K562 (cell line): Measurements from ENCODE around the gene GBP5. TPM values are rescaled to one million over a fixed set of nuclear protein-coding genes. Genes with fewer than 3 reads are reported as not detected.

ENCODE experiments used
- ATAC-seq: fragments of 200-7000 bp; cut with Tn5 transposase; 3 replicates; pipeline ENCODE4 v1.9.1; 2020; ENCODE audit warnings: moderate library complexity
- BruUV-seq: library from RNA; stranded (reverse); fragments of 400-500 nt; replicated peaks from 2 replicates; lab custom pipeline; 2021; lab: Mats Ljungman, UMichigan
- CTCF ChIA-PET: fragments of 300-600 bp; formaldehyde crosslinking; extraction: SDS; loops from one replicate; lab custom pipeline; 2021; ENCODE audit warnings: low intra/inter-chr PET ratio; lab: Yijun Ruan, JAX
- POLR2A ChIA-PET: fragments of 300-600, 350-650 bp; sonication (Branson Sonifier 250); formaldehyde crosslinking; extraction: SDS; loops from one replicate; lab custom pipeline; 2021; ENCODE audit warnings: antibody characterized with exemption, inconsistent platforms; lab: Yijun Ruan, JAX
- DNase-seq, 4 experiments: peaks; one replicate each; pipeline versions ENCODE4 v3.0.0 to v3.0.0-alpha.2; 2011 to 2018; ENCODE audit warnings: low spot score in 3 of 4, mixed read lengths in 3 of 4; ENCODE audit errors: extremely low read depth in 1 of 4
- FAIRE-seq: peaks from 2 replicates; lab custom pipeline; 2011; peaks lifted over from hg19 to GRCh38; lab: Jason Lieb, UNC
- H2AFZ ChIP-seq: 2 replicates; pipeline ENCODE4 v1.6.0; 2011; ENCODE audit warnings: low read depth, low read length, control low read depth, inconsistent platforms
- H3K27ac ChIP-seq: fragments of 200-600 bp; 3 replicates; pipeline ENCODE4 v1.8.0; 2011; ENCODE audit warnings: low read depth, mild to moderate bottlenecking, control low read depth, inconsistent platforms, low read length, moderate library complexity, mixed read lengths; ENCODE audit errors: extremely low read depth
- H3K27me3 ChIP-seq, 2 experiments: fragments of 300-600 bp in 1 of 2; 2 replicates in 1 of 2; 3 replicates in 1 of 2; pipeline versions ENCODE4 v1.6.0 to v1.8.0; 2011; ENCODE audit warnings: inconsistent platforms in 2 of 2, low read length in 2 of 2, mild to moderate bottlenecking in 1 of 2, mixed read lengths in 1 of 2, moderate library complexity in 1 of 2; ENCODE audit not compliant: control insufficient read depth in 2 of 2, insufficient read depth in 2 of 2
- H3K36me3 ChIP-seq: fragments of 300-600 bp; 3 replicates; pipeline ENCODE4 v1.8.0; 2011; ENCODE audit warnings: mild to moderate bottlenecking, low read length, inconsistent platforms; ENCODE audit not compliant: control insufficient read depth, insufficient read depth
- H3K4me1 ChIP-seq, 2 experiments: fragments of 200-600 bp in 1 of 2; replicated peaks in 1 of 2; 2 replicates in 1 of 2; 3 replicates in 1 of 2; pipeline versions ENCODE4 v1.5.1 to v1.8.0; 2011; ENCODE audit warnings: inconsistent platforms in 2 of 2, low read length in 2 of 2, mild to moderate bottlenecking in 1 of 2, mixed read lengths in 1 of 2, moderate library complexity in 1 of 2; ENCODE audit not compliant: control insufficient read depth in 2 of 2, insufficient read depth in 2 of 2
- H3K4me2 ChIP-seq: 2 replicates; pipeline ENCODE4 v1.6.1; 2011; ENCODE audit warnings: low read length, control low read depth, inconsistent platforms, mixed read lengths; ENCODE audit not compliant: insufficient read depth
- H3K4me3 ChIP-seq: fragments of 200-600 bp; sonication (generic), shearing (Covaris generic); 2 replicates; pipeline ENCODE4 v1.5.1; 2016; ENCODE audit warnings: control low read depth, inconsistent platforms
- H3K79me2 ChIP-seq: fragments of 200-600 bp; 3 replicates; pipeline ENCODE4 v1.8.0; 2011; ENCODE audit warnings: low read length, inconsistent platforms; ENCODE audit not compliant: control insufficient read depth, insufficient read depth
- H3K9ac ChIP-seq, 2 experiments: 2 replicates each; pipeline versions ENCODE4 v1.6.0 to v1.6.1; 2011; ENCODE audit warnings: low read depth in 2 of 2, low read length in 2 of 2, control low read depth in 1 of 2, inconsistent platforms in 1 of 2, mild to moderate bottlenecking in 1 of 2, mixed read lengths in 1 of 2; ENCODE audit not compliant: insufficient read depth in 1 of 2
- H3K9me1 ChIP-seq: one replicate; pipeline ENCODE4 v1.6.0; 2011; ENCODE audit warnings: inconsistent platforms, mild to moderate bottlenecking, low read length, moderate library complexity; ENCODE audit not compliant: control insufficient read depth, insufficient read depth
- H3K9me3 ChIP-seq: replicated peaks from 2 replicates; pipeline ENCODE4 v1.5.1; 2011; ENCODE audit warnings: low read depth, low read length, inconsistent platforms; ENCODE audit not compliant: control insufficient read depth, insufficient read depth
- H4K20me1 ChIP-seq: replicated peaks from 2 replicates; pipeline ENCODE4 v1.6.1; 2011; ENCODE audit warnings: low read length, inconsistent platforms, mixed read lengths; ENCODE audit not compliant: control insufficient read depth, insufficient read depth
- CREBBP ChIP-seq: IDR thresholded peaks from one replicate; pipeline ENCODE4 v1.6.1; 2012; ENCODE audit warnings: low read depth, mild to moderate bottlenecking, control low read depth, inconsistent platforms, low read length
- CXXC5 ChIP-seq: fragments of 250-450 bp; sonication (Bioruptor Pico); IDR thresholded peaks from 2 replicates; pipeline ENCODE4 v1.8.0; 2022; ENCODE audit warnings: inconsistent platforms, mild to moderate bottlenecking, moderate library complexity
- ESRRA ChIP-seq: fragments of 450-650 bp; IDR thresholded peaks from 2 replicates; pipeline ENCODE4 v1.6.1; 2014; ENCODE audit warnings: low read depth, mild to moderate bottlenecking, moderate library complexity, borderline replicate concordance
- SMAD1 ChIP-seq: fragments of 150-350 bp; IDR thresholded peaks from 2 replicates; pipeline ENCODE4 v1.6.1; 2014; ENCODE audit warnings: low read length, low read depth; ENCODE audit not compliant: partially characterized antibody
- TRIM28 ChIP-seq: fragments of 450-650 bp; IDR thresholded peaks from 2 replicates; pipeline ENCODE4 v1.6.1; 2017
- TSC22D4 ChIP-seq: fragments of 450-650 bp; IDR thresholded peaks from 2 replicates; pipeline ENCODE4 v1.6.1; 2016; ENCODE audit warnings: missing genetic modification characterization, missing biosample characterization, control low read depth
- ZKSCAN8 ChIP-seq: fragments of 200-800 bp; sonication (Bioruptor generic); IDR thresholded peaks from 2 replicates; pipeline ENCODE4 v1.6.1; 2016; ENCODE audit warnings: missing genetic modification characterization, missing compliant biosample characterization
- ZNF780A ChIP-seq: fragments of 250-450 bp; sonication (Bioruptor Pico); IDR thresholded peaks from 2 replicates; pipeline ENCODE4 v1.5.0; 2021; ENCODE audit warnings: mild to moderate bottlenecking
- WGBS: fragments of 100-300 bp; shearing (Covaris generic); methylation state at CpG from one replicate; pipeline ENCODE4 v1.1.6; 2016; ENCODE audit warnings: low coverage, mixed read lengths; ENCODE audit not compliant: insufficient coverage; ENCODE audit errors: missing lambda C conversion rate; 5-methylcytosine and 5-hydroxymethylcytosine counted together
- in situ Hi-C: fragments of 300-500 bp; cut with MboI; formaldehyde crosslinking; loops from 4 replicates; pipeline ENCODE4 v1.15.0; 2018; ENCODE audit warnings: inconsistent platforms, mixed read lengths
- intact Hi-C: fragments of 100-400 bp; cut with micrococcal nuclease; formaldehyde crosslinking; loops from 2 replicates; pipeline ENCODE4 v1.14.2; 2022
- polyA plus RNA-seq, 8 experiments: library from polyadenylated mRNA; depleted of rRNA in 4 of 8; stranded (reverse) in 5 of 8; unstranded in 3 of 8; fragments of >200 nt; fragmentation: Nextera tagmentation in 2 of 8; fragmentation: Illumina TruSeq in 1 of 8; extraction: Ambion mirVana in 2 of 8; extraction: Trizol in 1 of 8; gene quantifications; 2 replicates each; pipeline versions ENCODE4 v1.2.1 to v1.2.3, GENCODE V29; 2011 to 2014; ENCODE audit warnings: inconsistent platforms in 1 of 8, missing spikeins in 1 of 8
- total RNA-seq, 7 experiments: library from RNA; depleted of rRNA in 6 of 7; stranded (reverse); fragments of >200 nt in 6 of 7; fragmentation: Illumina TruSeq in 2 of 7; extraction: Trizol in 2 of 7; gene quantifications; 2 replicates each; pipeline versions ENCODE4 v1.2.1 to v1.2.3, GENCODE V29; 2011 to 2021; ENCODE audit warnings: low replicate concordance in 1 of 7
- TF ChIP-seq, protein P1 (sequence below): fragments of 450-650 bp; formaldehyde crosslinking; IDR thresholded peaks from 2 replicates; pipeline ENCODE4 v1.4.0; 2020; ENCODE audit warnings: mild to moderate bottlenecking
- TF ChIP-seq, protein P2 (sequence below), 2 experiments: fragments of 450-650 bp in 1 of 2; sonication (generic) in 1 of 2; formaldehyde crosslinking; conservative IDR thresholded peaks; 2 replicates each; pipeline versions ENCODE4 v1.4.0 to v1.8.1; 2020 to 2022; ENCODE audit warnings: mild to moderate bottlenecking in 1 of 2, missing genetic modification reagents in 1 of 2
- TF ChIP-seq, protein P3 (sequence below): fragments of 250-450 bp; sonication (Bioruptor Pico); IDR thresholded peaks from 2 replicates; pipeline ENCODE4 v1.5.0; 2021; ENCODE audit warnings: mild to moderate bottlenecking, borderline replicate concordance

The GBP5 gene
- total and polyA plus RNA-seq, 9 of the 15 experiments (the other 6 are each of a cell fraction or from before 2014, with no cell fraction given) = 0.23 to 0.91 (median 0.57) TPM

DNA sequence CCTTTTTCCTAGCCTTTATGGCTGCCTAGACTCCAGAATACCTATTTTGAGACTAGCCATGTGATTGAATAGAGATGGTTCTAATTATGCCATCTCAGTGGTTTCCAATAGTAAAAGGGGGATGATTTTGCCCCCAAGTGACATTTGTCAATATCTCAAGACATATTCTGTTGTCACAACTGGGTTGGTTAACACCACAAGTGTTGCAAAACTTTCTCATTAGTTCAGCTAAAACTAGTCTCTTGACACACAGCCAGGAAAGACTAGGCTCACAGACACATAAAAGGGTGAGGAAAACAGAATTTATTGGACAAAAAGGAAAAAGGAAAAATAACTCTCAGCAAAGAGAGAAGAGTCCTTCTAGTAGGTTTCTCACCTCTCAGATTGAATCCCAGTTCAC, 39.9 kb upstream of the GBP5 start:
- BruUV-seq = no TSS peak
- FAIRE-seq (no peak), DNase-seq (no peak), ATAC-seq (no peak)
- Histone ChIP-seq H4K20me1 (no peaks in the 10 kb centered on the region), H3K4me3 (no peak overlapping the region), H3K9ac (no peak overlapping the region), H3K4me2 (no peak overlapping the region), H3K36me3 (no peaks in the 10 kb centered on the region), H2AFZ (no peak overlapping the region), H3K9me3 (no peaks in the 10 kb centered on the region), H3K27ac (no peak overlapping the region), H3K27me3 (no peaks in the 10 kb centered on the region), H3K79me2 (no peaks in the 10 kb centered on the region), H3K4me1 (no peaks in the 10 kb centered on the region), H3K9me1 (no peaks in the 10 kb centered on the region)
- in situ Hi-C loops = no loop called here
- POLR2A ChIA-PET = no interaction called here
- CTCF ChIA-PET = no interaction called here
- intact Hi-C loops = no loop called here
- TF ChIP-seq TRIM28 (no peak), CREBBP (no peak), SMAD1 (no peak), ZNF780A (CRISPR knock-in tag) (no peak)
- TF ChIP-seq, protein P1, sequence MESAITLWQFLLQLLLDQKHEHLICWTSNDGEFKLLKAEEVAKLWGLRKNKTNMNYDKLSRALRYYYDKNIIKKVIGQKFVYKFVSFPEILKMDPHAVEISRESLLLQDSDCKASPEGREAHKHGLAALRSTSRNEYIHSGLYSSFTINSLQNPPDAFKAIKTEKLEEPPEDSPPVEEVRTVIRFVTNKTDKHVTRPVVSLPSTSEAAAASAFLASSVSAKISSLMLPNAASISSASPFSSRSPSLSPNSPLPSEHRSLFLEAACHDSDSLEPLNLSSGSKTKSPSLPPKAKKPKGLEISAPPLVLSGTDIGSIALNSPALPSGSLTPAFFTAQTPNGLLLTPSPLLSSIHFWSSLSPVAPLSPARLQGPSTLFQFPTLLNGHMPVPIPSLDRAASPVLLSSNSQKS (CRISPR knock-in tag) = no peak

DNA sequence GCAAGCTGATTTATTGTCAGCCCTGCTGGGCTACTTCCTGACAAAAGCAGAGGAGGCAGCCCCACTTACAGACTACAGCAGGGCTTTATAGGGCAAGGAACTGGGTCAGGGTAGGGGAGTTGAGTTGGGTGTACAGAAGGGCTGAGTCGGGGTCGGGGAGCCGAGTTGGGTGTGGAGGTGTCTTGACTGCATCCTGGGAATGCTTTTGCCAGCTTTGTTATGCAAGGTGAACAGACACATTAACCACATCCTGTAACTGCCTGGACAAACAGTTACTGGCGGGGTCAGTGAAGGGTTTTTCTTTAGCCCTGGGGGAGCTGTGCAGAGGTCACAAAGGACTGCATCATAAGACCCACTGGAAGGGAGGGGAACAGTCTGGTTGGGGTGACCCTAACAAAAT, 39.1 kb upstream of the GBP5 start:
- Histone ChIP-seq H4K20me1 (no peaks in the 10 kb centered on the region), H3K79me2 (no peaks in the 10 kb centered on the region), H3K4me2 (no peak overlapping the region), H3K4me1 (no peaks in the 10 kb centered on the region), H3K4me3 (no peak overlapping the region), H3K36me3 (no peaks in the 10 kb centered on the region), H2AFZ (no peak overlapping the region), H3K9me1 (no peaks in the 10 kb centered on the region), H3K9me3 (no peaks in the 10 kb centered on the region), H3K9ac (no peak overlapping the region), H3K27me3 (no peaks in the 10 kb centered on the region), H3K27ac (no peak overlapping the region)
- no TSS peak for BruUV-seq
- intact Hi-C loops = no loop called here
- 3% methylated on average over 4 of the region's 4 CpGs for WGBS
- ATAC-seq (no peak), FAIRE-seq (no peak), DNase-seq (no peak)
- in situ Hi-C loops = no loop called here
- CTCF ChIA-PET = no interaction called here
- POLR2A ChIA-PET = no interaction called here
- TF ChIP-seq, protein P2, sequence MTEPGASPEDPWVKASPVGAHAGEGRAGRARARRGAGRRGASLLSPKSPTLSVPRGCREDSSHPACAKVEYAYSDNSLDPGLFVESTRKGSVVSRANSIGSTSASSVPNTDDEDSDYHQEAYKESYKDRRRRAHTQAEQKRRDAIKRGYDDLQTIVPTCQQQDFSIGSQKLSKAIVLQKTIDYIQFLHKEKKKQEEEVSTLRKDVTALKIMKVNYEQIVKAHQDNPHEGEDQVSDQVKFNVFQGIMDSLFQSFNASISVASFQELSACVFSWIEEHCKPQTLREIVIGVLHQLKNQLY (CRISPR knock-in tag; conservative IDR thresholded peaks at IDR 0.05) = no peak
- no peak for TF ChIP-seq TSC22D4
- TF ChIP-seq ESRRA = no peak
- no peak for TF ChIP-seq CXXC5 (CRISPR knock-in tag)
- TF ChIP-seq, protein P3, sequence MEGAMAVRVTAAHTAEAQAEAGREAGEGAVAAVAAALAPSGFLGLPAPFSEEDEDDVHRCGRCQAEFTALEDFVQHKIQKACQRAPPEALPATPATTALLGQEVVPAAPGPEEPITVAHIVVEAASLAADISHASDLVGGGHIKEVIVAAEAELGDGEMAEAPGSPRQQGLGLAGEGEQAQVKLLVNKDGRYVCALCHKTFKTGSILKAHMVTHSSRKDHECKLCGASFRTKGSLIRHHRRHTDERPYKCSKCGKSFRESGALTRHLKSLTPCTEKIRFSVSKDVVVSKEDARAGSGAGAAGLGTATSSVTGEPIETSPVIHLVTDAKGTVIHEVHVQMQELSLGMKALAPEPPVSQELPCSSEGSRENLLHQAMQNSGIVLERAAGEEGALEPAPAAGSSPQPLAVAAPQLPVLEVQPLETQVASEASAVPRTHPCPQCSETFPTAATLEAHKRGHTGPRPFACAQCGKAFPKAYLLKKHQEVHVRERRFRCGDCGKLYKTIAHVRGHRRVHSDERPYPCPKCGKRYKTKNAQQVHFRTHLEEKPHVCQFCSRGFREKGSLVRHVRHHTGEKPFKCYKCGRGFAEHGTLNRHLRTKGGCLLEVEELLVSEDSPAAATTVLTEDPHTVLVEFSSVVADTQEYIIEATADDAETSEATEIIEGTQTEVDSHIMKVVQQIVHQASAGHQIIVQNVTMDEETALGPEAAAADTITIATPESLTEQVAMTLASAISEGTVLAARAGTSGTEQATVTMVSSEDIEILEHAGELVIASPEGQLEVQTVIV (CRISPR knock-in tag) = no peak
- TF ChIP-seq ZKSCAN8 (CRISPR knock-in tag) = no peak
